LNCAP (cell line): ENCODE data around the gene FLRT1.

Source experiments
- CTCF ChIP-seq: fragments of 450-650 bp; IDR thresholded peaks from 2 replicates; pipeline ENCODE4 v1.5.1; 2017; ENCODE audit warnings: mild to moderate bottlenecking

FLRT1 gene

GRCh38 chr11:64083398-64084080, 47.8 kb downstream of the FLRT1 start:
- TF ChIP-seq CTCF, result no peak

GRCh38 chr11:64084146-64084950, 48.6 kb downstream of the FLRT1 start:
- no peak for TF ChIP-seq CTCF

GRCh38 chr11:64084951-64085710, 49.4 kb downstream of the FLRT1 start:
- no peak for TF ChIP-seq CTCF
